ENCODE data around the gene CUBN. TPM values are rescaled to one million over a fixed set of nuclear protein-coding genes. Genes with fewer than 3 reads are reported as not detected.

The CUBN gene
- total and polyA plus RNA-seq, 9 of the 15 experiments (the other 6 are each of a cell fraction or from before 2014, with no cell fraction given): 0.04 to 0.33 (median 0.09) TPM

DNA sequence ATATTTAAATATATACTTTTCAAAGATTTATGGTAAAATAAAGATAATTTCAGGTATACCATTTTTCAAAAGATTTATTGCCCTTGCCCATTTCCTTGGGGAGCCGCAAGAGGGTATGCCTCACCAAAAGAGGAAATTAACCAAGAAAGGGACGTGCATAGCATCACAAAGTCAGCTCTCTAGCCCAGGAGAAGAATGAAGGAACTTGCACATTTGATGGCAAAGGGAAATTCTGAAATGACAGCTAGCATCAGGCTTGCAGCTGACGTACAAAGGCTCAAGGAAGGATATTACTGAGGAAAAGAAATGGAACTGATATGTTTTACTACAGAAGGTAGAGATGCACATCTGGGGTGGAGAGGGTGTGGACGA lies 218.8 kb downstream of the CUBN start:
- Histone ChIP-seq H2AFZ (ENCODE audit: low read depth, low read length) (no peak overlapping the region), H3K27me3 (ENCODE audit: control insufficient read depth in 2 of 2, insufficient read depth in 2 of 2, low read length in 2 of 2) (no peaks in the 10 kb centered on the region; a peak in 1 of 5 replicates), H3K9me1 (ENCODE audit: control insufficient read depth, insufficient read depth, low read length) (no peaks in the 10 kb centered on the region), H3K4me2 (ENCODE audit: insufficient read depth, low read length) (no peak overlapping the region), H3K79me2 (ENCODE audit: control insufficient read depth, insufficient read depth, low read length) (no peaks in the 10 kb centered on the region), H3K27ac (ENCODE audit: extremely low read depth, low read depth, low read length) (no peak overlapping the region), H3K9ac (ENCODE audit: insufficient read depth in 1 of 2, low read depth in 2 of 2, low read length in 2 of 2) (no peak overlapping the region), H4K20me1 (replicated peaks; ENCODE audit: control insufficient read depth, insufficient read depth, low read length) (no peaks in the 10 kb centered on the region), H3K9me3 (replicated peaks; ENCODE audit: control insufficient read depth, insufficient read depth, low read depth, low read length) (no peaks in the 10 kb centered on the region), H3K36me3 (ENCODE audit: control insufficient read depth, insufficient read depth, low read length) (no peaks in the 10 kb centered on the region), H3K4me1 (replicated peaks in 1 of 2; ENCODE audit: control insufficient read depth in 2 of 2, insufficient read depth in 2 of 2, low read length in 2 of 2) (no peaks in the 10 kb centered on the region; a peak in 1 of 5 replicates), H3K4me3 (no peak overlapping the region)
- FAIRE-seq: no peak
- ChIA-PET POLR2A (no interaction called here), CTCF (ENCODE audit: low intra/inter-chr PET ratio) (no interaction called here)
- in situ Hi-C loops (cut with MboI) (no loop called here), intact Hi-C loops (cut with micrococcal nuclease) (no loop called here)
- ATAC-seq: no peak
- no peak for DNase-seq (ENCODE audit: extremely low read depth in 1 of 4, low spot score in 3 of 4)
- 30% methylated on average over 4 of the region's 4 CpGs for WGBS (ENCODE audit: insufficient coverage, low coverage, missing lambda C conversion rate)
- BruUV-seq (replicated peaks): no TSS peak
- TF ChIP-seq TEAD2 (tag; IDR thresholded peaks at IDR 0.05) (no peak), ETS2 (tag; IDR thresholded peaks at IDR 0.05; ENCODE audit: borderline replicate concordance, poor library complexity, severe bottlenecking) (no peak), DMBX1 (CRISPR knock-in tag; IDR thresholded peaks at IDR 0.05; ENCODE audit: borderline replicate concordance) (no peak), MEF2A (IDR thresholded peaks at IDR 0.05; ENCODE audit: control insufficient read depth, low read depth, low read length) (no peak), SMARCB1 (IDR thresholded peaks at IDR 0.05; ENCODE audit: insufficient read length, low read depth) (no peak), BRD9 (IDR thresholded peaks at IDR 0.05; ENCODE audit: low read depth, partially characterized antibody) (no peak), ZNF696 (CRISPR knock-in tag; conservative IDR thresholded peaks at IDR 0.05) (no peak), POLR2AphosphoS2 (IDR thresholded peaks at IDR 0.05; ENCODE audit: low read length) (no peak), CREBBP (IDR thresholded peaks at IDR 0.05; ENCODE audit: low read depth, low read length) (no peak), TAL1 (IDR thresholded peaks at IDR 0.05) (no peak), BHLHE40 (IDR thresholded peaks at IDR 0.05; ENCODE audit: low read length) (no peak), MIER1 (IDR thresholded peaks at IDR 0.05; ENCODE audit: low read depth) (no peak), ZNF316 (IDR thresholded peaks at IDR 0.05) (no peak), ZNF408 (CRISPR knock-in tag; IDR thresholded peaks at IDR 0.05; ENCODE audit: low read depth) (no peak), TCFL5 (CRISPR knock-in tag; conservative IDR thresholded peaks at IDR 0.05) (no peak), JUN (IDR thresholded peaks at IDR 0.05; ENCODE audit: borderline replicate concordance, low read depth, low read length) (no peak), JUN (CRISPR knock-in tag; IDR thresholded peaks at IDR 0.05; ENCODE audit: borderline replicate concordance) (no peak)
- TF ChIP-seq, protein P1, sequence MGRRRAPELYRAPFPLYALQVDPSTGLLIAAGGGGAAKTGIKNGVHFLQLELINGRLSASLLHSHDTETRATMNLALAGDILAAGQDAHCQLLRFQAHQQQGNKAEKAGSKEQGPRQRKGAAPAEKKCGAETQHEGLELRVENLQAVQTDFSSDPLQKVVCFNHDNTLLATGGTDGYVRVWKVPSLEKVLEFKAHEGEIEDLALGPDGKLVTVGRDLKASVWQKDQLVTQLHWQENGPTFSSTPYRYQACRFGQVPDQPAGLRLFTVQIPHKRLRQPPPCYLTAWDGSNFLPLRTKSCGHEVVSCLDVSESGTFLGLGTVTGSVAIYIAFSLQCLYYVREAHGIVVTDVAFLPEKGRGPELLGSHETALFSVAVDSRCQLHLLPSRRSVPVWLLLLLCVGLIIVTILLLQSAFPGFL (CRISPR knock-in tag; IDR thresholded peaks at IDR 0.05): no peak
- TF ChIP-seq, protein P2, sequence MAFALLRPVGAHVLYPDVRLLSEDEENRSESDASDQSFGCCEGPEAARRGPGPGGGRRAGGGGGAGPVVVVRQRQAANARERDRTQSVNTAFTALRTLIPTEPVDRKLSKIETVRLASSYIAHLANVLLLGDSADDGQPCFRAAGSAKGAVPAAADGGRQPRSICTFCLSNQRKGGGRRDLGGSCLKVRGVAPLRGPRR (CRISPR knock-in tag; IDR thresholded peaks at IDR 0.05): no peak

Measured in K562 (cell line).